Activated CD4-positive, alpha-beta T cell treated with anti-CD3 and anti-CD28 coated beads, Interleukin-10, Interleukin-2, amounts not matched to agents 100 ng/mL and 50 ng/mL, durations not matched to agents 16 hours and 8 hours (primary cell): ENCODE data around the gene CBL.

Experiments used
- DNase-seq: peaks from one replicate; pipeline ENCODE4 v3.0.0-alpha.2; 2020

Gene CBL

DNA sequence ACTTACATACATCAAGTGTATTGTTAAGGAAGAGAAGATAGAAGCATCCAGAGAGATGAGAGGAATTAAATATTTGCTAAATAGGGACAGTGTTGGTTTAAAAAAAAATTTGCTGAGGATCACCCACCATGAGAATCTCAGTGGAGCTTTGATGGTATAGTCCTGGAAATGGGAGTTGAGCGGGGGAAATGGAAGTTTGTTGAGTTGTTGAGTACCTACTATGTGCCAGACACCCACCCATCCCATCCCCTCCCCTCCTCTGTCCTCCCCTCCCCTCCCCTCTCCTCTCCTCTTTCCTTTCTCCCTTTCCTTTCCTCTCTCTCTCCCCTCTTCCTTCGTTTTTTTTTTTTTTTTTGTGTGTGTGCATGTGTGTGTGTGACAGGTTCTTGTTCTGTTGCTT is 145.1 kb downstream of the CBL start:
- DNase-seq = no peak

DNA sequence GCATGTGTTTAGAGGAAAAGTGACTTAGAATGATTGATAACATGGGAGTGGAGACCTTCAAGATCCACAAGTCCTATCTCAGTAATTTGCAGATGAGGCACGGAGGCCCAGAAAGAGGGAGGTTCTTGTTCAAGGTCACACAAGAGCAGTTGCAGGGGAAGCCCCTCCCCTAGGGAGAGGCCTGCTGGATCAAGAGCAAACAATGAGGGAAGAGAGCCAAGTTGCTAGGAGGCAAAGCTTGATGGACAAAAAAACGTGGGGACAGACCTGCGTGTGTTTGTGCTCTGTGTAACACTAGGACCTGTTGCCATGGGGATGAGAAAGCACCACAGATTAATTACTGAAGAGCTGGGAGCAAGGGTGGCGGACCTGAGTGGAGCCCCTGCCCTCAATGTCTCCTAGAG is 146.7 kb downstream of the CBL start:
- DNase-seq = no peak

DNA sequence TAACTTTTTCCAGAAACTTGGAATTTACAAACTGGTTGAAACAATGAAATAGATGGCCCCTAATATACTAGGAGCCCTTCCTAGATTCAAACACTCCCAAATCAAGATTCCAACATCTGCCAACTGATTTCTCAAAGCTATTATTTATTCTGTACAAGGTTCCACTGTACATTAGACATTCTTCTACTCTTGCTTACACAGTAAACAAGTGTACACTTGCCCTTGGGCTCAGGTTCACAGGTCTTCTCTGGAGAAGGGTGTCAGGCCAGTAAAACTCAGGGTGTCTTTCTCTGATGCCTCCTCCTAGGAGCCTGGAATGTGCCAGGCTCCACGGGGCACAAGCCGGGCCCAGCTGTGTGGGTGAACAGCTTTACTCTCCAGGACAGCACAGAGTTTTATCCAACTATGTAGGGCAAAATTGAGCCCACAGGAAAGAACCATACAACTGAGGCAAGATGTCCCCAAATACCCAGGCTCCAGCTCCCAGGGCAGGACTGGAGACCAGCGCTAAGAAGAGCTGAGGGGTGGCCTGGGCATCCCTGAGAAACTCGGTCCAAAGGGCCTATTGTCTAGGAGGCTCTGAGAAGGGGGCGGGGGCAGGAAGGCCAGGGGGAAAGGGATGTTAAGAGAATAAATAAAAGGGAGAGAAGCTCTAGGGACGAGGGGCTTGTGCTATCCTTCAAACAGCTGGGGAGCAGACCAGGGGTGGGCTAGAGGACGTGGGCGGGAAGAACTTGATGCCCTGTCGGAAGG is 149.1 kb downstream of the CBL start:
- DNase-seq = no peak

DNA sequence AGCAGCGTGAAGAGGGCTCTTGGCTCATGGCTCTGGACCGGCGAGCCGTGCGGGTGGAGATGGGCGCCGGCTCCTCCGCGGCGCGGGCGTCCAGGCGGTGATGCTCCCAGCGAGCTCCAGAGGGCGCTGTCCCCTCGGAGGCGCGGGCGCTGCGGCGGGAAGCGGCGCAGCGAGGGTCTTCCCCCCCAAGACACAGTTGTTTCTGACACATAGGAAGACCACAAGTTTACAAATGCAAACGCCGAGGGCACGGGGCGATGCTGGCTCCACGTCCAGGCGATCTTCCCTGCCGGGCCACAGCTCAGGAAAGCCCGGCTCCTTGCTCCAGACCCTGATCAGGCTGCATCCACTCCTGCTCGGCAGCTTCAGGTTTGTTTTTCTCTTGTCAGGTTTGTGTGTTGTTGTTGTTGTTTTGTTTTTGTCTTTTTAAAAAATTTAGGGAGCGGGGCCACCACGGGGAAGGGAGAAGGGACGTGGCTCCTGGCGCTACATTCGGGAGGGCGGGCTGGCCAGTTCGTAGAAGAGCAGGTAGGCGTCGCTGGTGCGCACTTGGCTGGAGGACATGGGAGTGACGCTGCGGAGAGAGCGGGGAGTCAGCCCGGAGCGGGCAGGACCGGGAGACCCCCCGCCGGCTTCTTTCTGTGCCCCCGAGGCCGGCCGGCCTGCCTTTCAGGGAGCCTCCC is 150.4 kb downstream of the CBL start:
- peak; percentile 77 for DNase-seq

GRCh38 chr11:119357074-119357473 is 150.9 kb downstream of the CBL start:
- DNase-seq = no peak
